Islet of Langerhans (tissue), 1 donor: ENCODE measurements around the gene PRPS1L1.

Experiments used
- FAIRE-seq: peaks from one replicate; lab custom pipeline; 2011; peaks lifted over from hg19 to GRCh38; lab: Jason Lieb, UNC

PRPS1L1 gene

GRCh38 chr7:18013936-18014335 lies 13.7 kb downstream of the PRPS1L1 start:
- no peak for FAIRE-seq

GRCh38 chr7:18004372-18004771 lies 23.3 kb downstream of the PRPS1L1 start:
- no peak for FAIRE-seq

- FAIRE-seq, result no peak
These were observed 24.2 kb downstream of the PRPS1L1 start for GRCh38 chr7:18003286-18003994.

GRCh38 chr7:17998692-17999091 lies 29.0 kb downstream of the PRPS1L1 start:
- FAIRE-seq, result no peak

- FAIRE-seq, result no peak
These were observed 31.0 kb downstream of the PRPS1L1 start for GRCh38 chr7:17996442-17997223.

- no peak for FAIRE-seq
These were observed 31.6 kb downstream of the PRPS1L1 start for GRCh38 chr7:17996040-17996439.

- FAIRE-seq, result no peak
These were observed 33.4 kb downstream of the PRPS1L1 start for GRCh38 chr7:17994079-17994850.

GRCh38 chr7:17991866-17992648 lies 35.6 kb downstream of the PRPS1L1 start:
- no peak for FAIRE-seq

- FAIRE-seq, result no peak
These were observed 36.9 kb downstream of the PRPS1L1 start for GRCh38 chr7:17990761-17991160.

- FAIRE-seq, result no peak
These were observed 38.1 kb downstream of the PRPS1L1 start for GRCh38 chr7:17989546-17989945.

- FAIRE-seq, result no peak
These were observed 38.8 kb downstream of the PRPS1L1 start for GRCh38 chr7:17988858-17989257.

GRCh38 chr7:17988141-17988540 lies 39.5 kb downstream of the PRPS1L1 start:
- FAIRE-seq, result no peak

GRCh38 chr7:17986851-17987250 lies 40.8 kb downstream of the PRPS1L1 start:
- FAIRE-seq, result no peak

GRCh38 chr7:17985473-17986239 lies 42.0 kb downstream of the PRPS1L1 start:
- no peak for FAIRE-seq

- no peak for FAIRE-seq
These were observed 43.4 kb downstream of the PRPS1L1 start for GRCh38 chr7:17984288-17984687.

GRCh38 chr7:17983221-17984062 lies 44.2 kb downstream of the PRPS1L1 start:
- FAIRE-seq, result no peak

GRCh38 chr7:17976952-17977351 lies 50.7 kb downstream of the PRPS1L1 start:
- FAIRE-seq, result no peak
